HG03558 (cell line): Measurements from ENCODE around the gene NEK11.

Experiments
- ATAC-seq: cut with Tn5 transposase; IDR thresholded peaks from one replicate; pipeline ENCODE4 v1.9.1; 2021; ENCODE audit warnings: moderate number of reproducible peaks; ENCODE audit not compliant: unreplicated experiment; ENCODE audit errors: extremely low read depth

NEK11 gene

GRCh38 chr3:131388490-131388799 lies 361.8 kb downstream of the NEK11 start:
- no peak for ATAC-seq

- no peak for ATAC-seq
Observed at GRCh38 chr3:131390331-131390730, 363.7 kb downstream of the NEK11 start.

- no peak for ATAC-seq
Observed at GRCh38 chr3:131393051-131393450, 366.4 kb downstream of the NEK11 start.

GRCh38 chr3:131393868-131394267 lies 367.2 kb downstream of the NEK11 start:
- no peak for ATAC-seq

GRCh38 chr3:131394400-131394799 lies 367.7 kb downstream of the NEK11 start:
- ATAC-seq = no peak

GRCh38 chr3:131396170-131396569 lies 369.5 kb downstream of the NEK11 start:
- ATAC-seq = no peak

- no peak for ATAC-seq
Observed at GRCh38 chr3:131397889-131398288, 371.2 kb downstream of the NEK11 start.
